ENCODE data around the gene STRN4. TPM values are rescaled to one million over a fixed set of nuclear protein-coding genes. Genes with fewer than 3 reads are reported as not detected.

The STRN4 gene
- total and polyA plus RNA-seq, 2 donors (not counting 3 experiments of a cell fraction or from before 2014, with no cell fraction given): 116 to 144 TPM

DNA sequence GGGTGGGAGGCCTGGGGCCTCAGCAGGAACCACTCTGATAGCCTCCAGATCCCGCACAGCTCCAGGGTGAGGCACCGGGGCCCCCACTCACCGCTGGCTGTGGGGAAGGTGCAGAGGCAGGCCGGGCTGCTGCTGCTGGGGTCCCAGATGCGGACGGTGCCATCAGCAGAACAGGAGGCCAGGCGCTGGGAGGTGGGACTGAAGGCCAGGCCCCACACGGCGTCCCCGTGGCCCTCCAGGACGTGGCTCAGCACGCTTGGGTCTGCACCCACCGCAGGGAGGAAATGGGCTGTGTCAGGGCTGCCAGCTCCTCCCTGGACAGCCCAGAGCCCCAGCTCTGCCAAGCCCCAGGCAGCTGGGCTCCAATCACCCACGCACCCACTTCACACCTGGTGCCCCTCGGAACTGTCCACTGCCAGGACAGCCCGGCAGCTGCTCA lies 23.2 kb downstream of the STRN4 start:
- no peaks in the 10 kb centered on the region for H3K27me3 ChIP-seq (ENCODE audit: control insufficient read depth in 2 of 2, insufficient read depth in 2 of 2, low read length in 2 of 2)
- no peaks in the 10 kb centered on the region for H3K9me3 ChIP-seq (replicated peaks; ENCODE audit: control insufficient read depth, insufficient read depth, low read length)
- ChIA-PET POLR2A (no interaction called here), CTCF (interaction anchor here (0.7 to 1.1 kb wide), 4 partner anchors 8 to 31 kb away, joined by 3 to 8 read pairs (median 4); no protein-coding TSS in a partner anchor)
- H3K9me1 ChIP-seq (replicated peaks; ENCODE audit: control insufficient read depth, extremely low read depth, insufficient read depth, low read length): no peaks in the 10 kb centered on the region
- H3K4me3 ChIP-seq (replicated peaks in 1 of 3; ENCODE audit: insufficient read depth in 1 of 3, low read depth in 1 of 3, low read length in 3 of 3): no peak overlapping the region
- no TSS peak for BruUV-seq (replicated peaks)
- dilution Hi-C loops (cut with MboI; ENCODE audit: extremely low pct_ligation_motif_present, low sequenced_read_pairs) (no loop called here), intact Hi-C loops (cut with micrococcal nuclease) (no loop called here)
- no peak for TF ChIP-seq FOS (IDR thresholded peaks at IDR 0.05; ENCODE audit: borderline replicate concordance, insufficient read depth, low read length)
- TF ChIP-seq, protein P1, sequence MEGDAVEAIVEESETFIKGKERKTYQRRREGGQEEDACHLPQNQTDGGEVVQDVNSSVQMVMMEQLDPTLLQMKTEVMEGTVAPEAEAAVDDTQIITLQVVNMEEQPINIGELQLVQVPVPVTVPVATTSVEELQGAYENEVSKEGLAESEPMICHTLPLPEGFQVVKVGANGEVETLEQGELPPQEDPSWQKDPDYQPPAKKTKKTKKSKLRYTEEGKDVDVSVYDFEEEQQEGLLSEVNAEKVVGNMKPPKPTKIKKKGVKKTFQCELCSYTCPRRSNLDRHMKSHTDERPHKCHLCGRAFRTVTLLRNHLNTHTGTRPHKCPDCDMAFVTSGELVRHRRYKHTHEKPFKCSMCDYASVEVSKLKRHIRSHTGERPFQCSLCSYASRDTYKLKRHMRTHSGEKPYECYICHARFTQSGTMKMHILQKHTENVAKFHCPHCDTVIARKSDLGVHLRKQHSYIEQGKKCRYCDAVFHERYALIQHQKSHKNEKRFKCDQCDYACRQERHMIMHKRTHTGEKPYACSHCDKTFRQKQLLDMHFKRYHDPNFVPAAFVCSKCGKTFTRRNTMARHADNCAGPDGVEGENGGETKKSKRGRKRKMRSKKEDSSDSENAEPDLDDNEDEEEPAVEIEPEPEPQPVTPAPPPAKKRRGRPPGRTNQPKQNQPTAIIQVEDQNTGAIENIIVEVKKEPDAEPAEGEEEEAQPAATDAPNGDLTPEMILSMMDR (IDR thresholded peaks at IDR 0.05; ENCODE audit: extremely low read depth in 1 of 2, insufficient read depth in 1 of 2, low read depth in 1 of 2, low read length in 2 of 2): no peak
- H3K36me3 ChIP-seq (ENCODE audit: control insufficient read depth in 2 of 2, extremely low read depth in 1 of 2, insufficient read depth in 2 of 2, low read length in 2 of 2): peaks cover 9 to 49% of the 10 kb centered on the region in 2 experiments
- H4K20me1 ChIP-seq (replicated peaks; ENCODE audit: control insufficient read depth, extremely low read depth, insufficient read depth, low read length): no peaks in the 10 kb centered on the region
- H3K27ac ChIP-seq (ENCODE audit: insufficient read depth, low read depth, low read length): no peak overlapping the region
- no peak overlapping the region for H3K4me2 ChIP-seq (ENCODE audit: insufficient read depth, low read length)
- peaks cover 9% of the 10 kb centered on the region for H3K79me2 ChIP-seq (ENCODE audit: control insufficient read depth, insufficient read depth, low read length)
- peaks cover 38% of the 10 kb centered on the region for H3K4me1 ChIP-seq (ENCODE audit: control insufficient read depth, extremely low read depth, insufficient read depth, low read length)
- H3K9ac ChIP-seq (replicated peaks; ENCODE audit: extremely low read depth, insufficient read depth, low read length): no peak overlapping the region
- no peak for DNase-seq (ENCODE audit: low read depth, low spot score)
- FAIRE-seq: no peak
- H2AFZ ChIP-seq (ENCODE audit: low read depth, low read length): no peak overlapping the region

DNA sequence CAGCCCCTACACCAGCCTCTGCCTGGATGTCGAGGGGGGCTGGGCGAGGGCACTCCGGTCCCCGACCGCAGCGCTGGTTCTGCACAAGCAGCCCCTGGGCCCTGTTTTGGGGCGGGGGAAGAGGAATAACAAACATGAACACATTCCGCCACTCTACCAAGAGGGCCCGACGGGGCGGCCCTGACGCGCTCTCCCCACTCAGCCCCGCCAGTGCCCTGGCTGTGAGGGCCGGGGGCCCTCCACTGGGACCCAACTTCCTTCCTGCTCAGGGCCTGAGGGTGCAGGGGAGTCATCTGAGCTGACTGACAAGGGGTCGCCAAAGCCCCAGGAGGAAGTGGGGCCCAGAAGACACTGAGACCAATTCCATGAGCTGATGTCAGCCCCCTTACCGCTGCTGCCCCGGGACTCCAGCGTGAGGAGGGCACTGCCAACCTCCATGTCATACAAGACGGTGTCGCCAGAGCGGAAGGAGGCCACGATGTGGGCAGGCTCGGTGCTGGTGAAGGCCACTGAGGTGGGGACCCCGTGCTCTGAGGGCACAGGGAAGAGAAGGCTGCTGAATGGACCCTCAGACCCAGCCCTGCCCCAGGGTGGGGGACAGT lies 23.7 kb downstream of the STRN4 start:
- H3K36me3 ChIP-seq (ENCODE audit: control insufficient read depth in 2 of 2, extremely low read depth in 1 of 2, insufficient read depth in 2 of 2, low read length in 2 of 2): peaks cover 9 to 49% of the 10 kb centered on the region in 2 experiments
- BruUV-seq (replicated peaks): no TSS peak
- dilution Hi-C loops (cut with MboI; ENCODE audit: extremely low pct_ligation_motif_present, low sequenced_read_pairs): no loop called here
- no peak overlapping the region for H3K4me3 ChIP-seq (replicated peaks in 1 of 3; ENCODE audit: insufficient read depth in 1 of 3, low read depth in 1 of 3, low read length in 3 of 3)
- POLR2A ChIA-PET: no interaction called here
- peaks cover 38% of the 10 kb centered on the region for H3K4me1 ChIP-seq (ENCODE audit: control insufficient read depth, extremely low read depth, insufficient read depth, low read length)
- no peak overlapping the region for H3K27ac ChIP-seq (ENCODE audit: insufficient read depth, low read depth, low read length)
- FAIRE-seq (no peak), DNase-seq (ENCODE audit: low read depth, low spot score) (no peak)
- H3K79me2 ChIP-seq (ENCODE audit: control insufficient read depth, insufficient read depth, low read length): peaks cover 6% of the 10 kb centered on the region
- H3K9me3 ChIP-seq (replicated peaks; ENCODE audit: control insufficient read depth, insufficient read depth, low read length): no peaks in the 10 kb centered on the region
- no peaks in the 10 kb centered on the region for H3K9me1 ChIP-seq (replicated peaks; ENCODE audit: control insufficient read depth, extremely low read depth, insufficient read depth, low read length)
- H2AFZ ChIP-seq (ENCODE audit: low read depth, low read length): no peak overlapping the region
- no peaks in the 10 kb centered on the region for H4K20me1 ChIP-seq (replicated peaks; ENCODE audit: control insufficient read depth, extremely low read depth, insufficient read depth, low read length)
- intact Hi-C loops (cut with micrococcal nuclease): no loop called here
- H3K9ac ChIP-seq (replicated peaks; ENCODE audit: extremely low read depth, insufficient read depth, low read length): no peak overlapping the region
- H3K27me3 ChIP-seq (ENCODE audit: control insufficient read depth in 2 of 2, insufficient read depth in 2 of 2, low read length in 2 of 2): no peaks in the 10 kb centered on the region
- no peak overlapping the region for H3K4me2 ChIP-seq (ENCODE audit: insufficient read depth, low read length)
- TF ChIP-seq, protein P1 (IDR thresholded peaks at IDR 0.05; ENCODE audit: extremely low read depth in 1 of 2, insufficient read depth in 1 of 2, low read depth in 1 of 2, low read length in 2 of 2): no peak
- TF ChIP-seq, protein P2, sequence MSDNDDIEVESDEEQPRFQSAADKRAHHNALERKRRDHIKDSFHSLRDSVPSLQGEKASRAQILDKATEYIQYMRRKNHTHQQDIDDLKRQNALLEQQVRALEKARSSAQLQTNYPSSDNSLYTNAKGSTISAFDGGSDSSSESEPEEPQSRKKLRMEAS (IDR thresholded peaks at IDR 0.05; ENCODE audit: insufficient read depth, insufficient read length): no peak
- TF ChIP-seq JUN (IDR thresholded peaks at IDR 0.05; ENCODE audit: borderline replicate concordance, insufficient read depth, insufficient read length, low read depth): no peak
- TF ChIP-seq EZH2 (IDR thresholded peaks at IDR 0.05; ENCODE audit: borderline replicate concordance, low read depth, low read length, severe bottlenecking): no peak
- CTCF ChIA-PET: interaction anchor here (1.1 kb wide), 2 partner anchors 8 to 31 kb away, joined by 4 to 8 read pairs; no protein-coding TSS in a partner anchor
